GM18858 (cell line): ENCODE results near the gene QRICH2.
"Not testable (repeated sequence)": the region's sequence is repeated elsewhere in the genome, so short reads cannot be mapped to it uniquely, and the experiment has no call there.

Experiments
- ATAC-seq: cut with Tn5 transposase; IDR thresholded peaks from one replicate; pipeline ENCODE4 v1.9.1; 2021; ENCODE audit not compliant: unreplicated experiment

The QRICH2 gene

DNA sequence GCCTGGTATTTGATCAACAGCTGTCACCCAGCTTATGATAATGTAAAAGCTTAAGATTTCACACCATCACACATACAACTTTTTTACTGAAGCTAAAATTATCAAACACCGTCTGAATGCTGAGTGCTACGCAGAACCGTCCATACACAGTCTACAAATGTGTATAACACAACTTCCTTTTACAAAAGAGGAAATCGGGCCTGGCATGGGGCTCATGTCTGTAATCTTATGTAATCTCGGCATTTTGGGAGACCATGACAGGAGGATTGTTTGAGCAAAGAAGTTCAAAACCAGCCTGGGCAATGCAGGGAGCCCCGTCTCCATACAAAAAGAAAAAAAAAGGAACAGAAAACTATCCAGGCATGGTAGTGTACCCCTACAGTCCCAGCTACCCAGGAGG lies 19.6 kb upstream of the QRICH2 start:
- ATAC-seq = no peak

DNA sequence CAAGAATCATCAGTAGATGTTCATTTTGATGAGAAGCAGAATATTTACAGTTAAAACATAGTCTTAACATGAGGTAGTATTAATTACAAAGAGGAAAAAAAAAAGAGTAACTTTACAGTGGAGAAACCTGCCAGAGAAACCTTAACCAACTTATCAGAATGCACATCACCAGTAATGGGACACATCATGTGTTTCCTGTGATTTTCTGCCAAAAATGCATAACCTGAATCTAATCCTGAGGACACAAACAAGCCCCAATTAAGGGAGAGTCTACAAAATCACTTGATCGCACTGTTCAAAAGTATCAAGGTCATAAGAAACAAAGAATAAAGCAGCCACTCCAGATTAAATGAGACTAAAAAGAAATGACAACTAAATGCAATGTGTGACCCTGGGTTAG lies 18.2 kb upstream of the QRICH2 start:
- ATAC-seq = no peak

DNA sequence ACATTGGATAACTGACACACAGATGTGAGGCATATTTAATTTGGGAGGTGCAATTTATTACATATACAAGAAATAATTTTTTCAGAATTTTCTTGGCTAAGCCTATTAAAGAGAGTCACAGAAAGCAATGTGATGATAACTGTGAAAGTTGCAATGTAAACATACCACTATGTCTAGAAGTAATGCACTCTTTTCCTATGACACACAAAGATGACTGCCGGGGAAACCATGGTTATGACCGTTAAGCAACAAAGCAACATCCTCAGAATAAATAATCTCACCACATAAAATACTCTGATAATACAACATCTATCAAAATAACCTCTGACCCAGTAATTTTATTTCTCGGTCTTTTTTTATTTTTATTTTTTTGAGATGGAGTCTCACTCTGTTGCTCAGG lies 10.5 kb upstream of the QRICH2 start:
- ATAC-seq = no peak

- no peak for ATAC-seq
These were observed 9.5 kb upstream of the QRICH2 start for GRCh38 chr17:76317535-76317934.

DNA sequence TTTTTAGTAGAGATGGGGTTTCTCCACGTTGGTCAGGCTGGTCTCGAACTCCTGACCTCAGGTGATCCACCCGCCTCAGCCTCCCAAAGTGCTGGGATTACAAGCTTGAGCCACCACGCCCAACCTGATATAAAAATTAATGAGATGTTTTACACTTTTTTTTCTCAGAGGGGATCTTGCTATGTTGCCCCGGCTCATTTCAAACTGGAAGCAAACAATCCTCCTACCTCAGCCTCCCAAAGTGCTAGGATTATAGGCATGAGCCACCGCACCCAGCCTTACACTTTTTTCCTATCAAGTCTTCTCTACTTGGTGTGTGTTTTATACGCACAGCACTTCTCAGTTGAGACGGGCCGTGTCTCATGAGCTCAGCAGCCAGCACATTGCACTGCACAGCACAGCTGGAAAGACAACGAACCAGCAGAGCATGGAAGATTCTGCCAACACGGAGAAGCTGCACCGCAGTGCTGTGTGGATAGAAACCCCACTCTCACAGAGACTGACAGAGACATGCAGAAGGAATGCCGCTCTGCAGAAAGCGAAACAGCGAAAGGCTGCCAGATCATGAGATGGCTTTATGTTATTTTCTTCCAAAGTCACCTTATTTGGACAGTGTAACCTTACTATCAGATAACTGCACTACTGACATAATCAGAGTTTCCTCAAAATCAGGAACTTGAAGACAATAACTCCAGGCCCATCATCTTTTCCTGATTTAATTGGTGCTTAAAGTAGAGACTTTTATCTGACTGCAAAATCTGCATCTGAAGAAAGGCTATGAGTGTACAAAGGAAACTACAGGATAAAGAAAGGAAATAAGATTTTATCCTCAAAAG lies 6.5 kb upstream of the QRICH2 start:
- no peak for ATAC-seq

DNA sequence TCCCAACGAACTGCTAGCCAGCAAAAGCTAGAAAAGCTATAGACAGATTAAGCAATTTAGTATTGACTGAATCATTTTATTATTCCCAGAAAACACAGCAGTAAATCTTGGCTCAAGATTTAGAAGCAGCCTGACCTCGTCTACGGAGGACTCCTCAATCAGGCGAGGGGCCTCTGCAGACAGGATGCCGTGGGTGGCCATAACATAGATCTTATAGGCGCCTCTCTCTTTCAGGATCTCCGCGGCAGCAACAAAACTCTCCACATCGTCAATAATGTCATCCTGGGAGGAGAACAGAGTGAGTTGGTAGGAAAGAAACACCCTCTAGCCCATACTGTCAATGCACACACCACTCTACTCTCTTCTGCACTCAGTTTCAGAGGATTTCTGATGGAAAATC lies 4.7 kb upstream of the QRICH2 start:
- no peak for ATAC-seq

DNA sequence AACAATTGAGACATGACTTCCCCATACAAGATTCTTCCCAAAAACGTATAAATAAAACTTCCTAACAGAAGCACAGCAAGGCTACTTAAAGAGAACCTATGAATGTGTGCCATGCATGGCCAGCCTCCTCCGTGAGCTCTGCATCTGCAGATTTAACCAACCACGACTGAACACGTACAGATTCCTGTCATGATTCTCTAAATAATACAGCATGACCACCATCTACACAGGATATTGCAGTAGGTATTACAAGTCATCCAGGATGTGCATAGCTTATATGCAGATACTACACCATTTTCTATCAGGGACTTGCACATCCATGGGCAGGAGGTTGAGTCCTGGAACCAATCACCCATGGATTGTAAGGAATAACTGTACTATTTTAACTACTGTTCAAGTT lies 1.4 kb upstream of the QRICH2 start:
- ATAC-seq = no peak

DNA sequence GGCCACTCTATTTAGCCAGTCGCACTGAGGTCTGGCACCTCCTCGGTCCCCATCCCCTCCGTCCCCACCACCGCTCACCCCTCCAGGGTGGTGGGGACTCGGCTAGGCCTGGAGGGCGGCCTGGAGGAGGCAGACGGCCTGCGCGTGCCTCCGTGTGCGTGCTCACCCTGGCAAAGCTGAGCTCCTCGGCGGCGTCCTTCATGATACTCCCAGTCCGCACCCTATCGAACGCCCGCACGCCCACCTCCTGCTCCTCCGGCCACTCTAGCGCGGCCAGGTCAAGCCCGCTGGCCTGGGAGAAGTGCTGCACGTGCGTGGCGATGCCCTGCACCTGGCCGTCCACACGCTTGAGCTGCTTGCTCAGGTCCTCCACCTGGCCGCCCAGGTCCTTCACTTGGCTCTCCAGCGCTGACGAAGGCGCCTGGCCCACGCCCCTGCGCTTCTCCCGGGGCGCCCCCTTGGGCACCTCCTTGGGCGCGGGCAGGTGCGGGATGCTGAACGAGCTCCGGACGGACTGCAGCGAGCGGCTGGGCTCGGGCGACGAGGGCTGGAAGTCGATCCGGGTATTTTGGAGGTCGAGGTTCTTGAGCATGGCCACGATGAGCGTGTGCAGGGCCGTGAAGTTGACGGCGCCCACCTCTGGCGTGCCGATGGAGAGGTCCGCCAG lies 644 bp downstream of the QRICH2 start:
- no peak for ATAC-seq

DNA sequence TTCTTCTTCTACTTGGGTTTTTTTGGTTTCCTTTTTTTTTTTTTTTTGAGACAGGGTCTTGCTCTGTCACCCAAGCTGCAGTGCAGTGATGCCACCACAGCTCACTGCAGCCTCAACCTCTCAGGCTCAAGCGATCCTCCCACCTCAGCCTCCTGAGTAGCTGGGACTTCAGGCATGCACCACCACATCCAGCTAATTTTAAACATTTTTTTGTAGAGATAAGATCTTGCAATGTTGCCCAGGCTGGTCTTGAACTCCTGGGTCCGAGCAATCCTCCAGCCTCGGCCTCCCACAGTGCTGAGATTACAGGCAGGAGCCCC lies 3.0 kb downstream of the QRICH2 start:
- not testable (repeated sequence) for ATAC-seq

DNA sequence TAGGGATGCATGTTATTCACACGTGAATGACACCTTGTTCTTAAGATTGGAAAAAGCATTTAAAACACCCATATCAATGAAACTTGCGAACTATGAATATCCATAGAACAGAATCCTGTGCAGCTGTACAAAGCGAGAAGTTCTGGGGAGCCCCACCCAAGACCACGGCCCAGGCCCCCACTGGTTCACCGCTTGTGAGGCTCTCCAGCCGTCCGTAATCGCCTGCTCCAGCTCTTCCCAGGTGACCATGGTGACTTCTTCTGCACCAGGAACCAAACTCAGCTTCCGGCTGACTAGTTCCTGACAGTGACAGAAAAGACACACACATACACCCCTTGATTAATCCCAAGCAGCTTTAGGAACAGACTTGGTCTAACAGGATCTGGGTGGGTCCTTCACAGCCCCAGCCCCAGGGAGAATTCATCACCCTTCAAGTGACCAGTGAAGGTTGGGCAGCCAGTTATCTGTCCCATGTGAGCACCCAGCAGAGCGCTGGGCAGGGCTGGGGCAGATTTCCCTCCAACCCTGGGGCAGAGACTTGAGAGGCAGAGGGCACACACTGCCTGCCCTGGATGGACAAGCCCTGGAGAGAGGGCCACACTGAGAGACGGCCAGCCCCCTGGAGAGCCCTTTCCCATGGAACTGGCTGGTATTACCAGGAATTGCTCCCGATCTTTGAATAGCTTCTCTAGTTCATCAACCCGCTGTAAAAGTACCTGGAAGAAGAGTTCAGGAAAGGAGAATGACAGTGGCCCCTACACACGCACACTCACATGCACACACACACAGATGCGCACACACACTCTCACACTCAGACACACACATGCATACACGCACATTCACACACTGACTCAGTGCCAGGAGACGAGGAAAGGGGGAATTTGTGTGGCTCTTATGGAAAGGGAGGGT lies 3.6 kb downstream of the QRICH2 start:
- no peak for ATAC-seq

DNA sequence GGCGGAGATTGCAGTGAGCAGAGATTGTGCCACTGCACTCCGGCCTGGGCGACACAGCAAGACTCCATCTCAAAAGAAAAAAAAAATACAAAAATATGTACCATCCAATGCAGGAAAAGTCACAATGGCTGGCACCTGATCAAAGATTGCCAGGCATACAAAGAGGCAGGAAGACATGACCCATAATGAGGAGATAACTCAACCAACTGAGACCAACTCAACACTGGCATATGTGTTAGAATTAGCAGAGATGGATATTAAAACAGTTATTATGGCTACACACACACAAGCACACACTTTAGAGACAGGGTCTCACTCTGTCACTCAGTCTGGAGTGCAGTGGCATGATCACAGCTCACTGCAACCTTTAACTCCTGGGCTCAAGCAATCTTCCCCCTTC lies 10.6 kb downstream of the QRICH2 start:
- no peak for ATAC-seq

- ATAC-seq = no peak
These were observed 11.2 kb downstream of the QRICH2 start for GRCh38 chr17:76296889-76297288.

- ATAC-seq = no peak
These were observed 11.9 kb downstream of the QRICH2 start for GRCh38 chr17:76296186-76296585.

DNA sequence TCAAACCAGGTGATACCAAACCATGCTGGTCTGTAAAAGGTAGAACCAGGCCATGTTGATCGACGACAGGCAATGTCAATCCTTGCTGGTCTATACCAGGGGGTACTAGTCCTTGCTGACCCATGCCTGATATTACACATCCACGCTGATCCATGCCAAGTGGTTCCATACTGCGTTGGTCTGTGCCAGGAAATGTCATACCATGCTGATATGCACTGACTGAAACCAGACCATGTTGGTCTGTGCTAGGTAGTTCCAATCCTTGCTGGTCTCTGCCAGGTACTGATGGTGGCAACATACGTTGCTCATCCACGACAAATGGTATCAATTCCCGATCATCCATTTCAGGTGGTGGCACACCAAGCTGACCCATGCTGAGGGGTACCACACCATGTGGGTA lies 15.0 kb downstream of the QRICH2 start:
- no peak for ATAC-seq

- ATAC-seq = no peak
These were observed 15.5 kb downstream of the QRICH2 start for GRCh38 chr17:76292567-76292966.

GRCh38 chr17:76281573-76282371 lies 26.3 kb downstream of the QRICH2 start:
- ATAC-seq = no peak

GRCh38 chr17:76280650-76281049 lies 27.4 kb downstream of the QRICH2 start:
- ATAC-seq = no peak

GRCh38 chr17:76279742-76280287 lies 28.3 kb downstream of the QRICH2 start:
- ATAC-seq = no peak

DNA sequence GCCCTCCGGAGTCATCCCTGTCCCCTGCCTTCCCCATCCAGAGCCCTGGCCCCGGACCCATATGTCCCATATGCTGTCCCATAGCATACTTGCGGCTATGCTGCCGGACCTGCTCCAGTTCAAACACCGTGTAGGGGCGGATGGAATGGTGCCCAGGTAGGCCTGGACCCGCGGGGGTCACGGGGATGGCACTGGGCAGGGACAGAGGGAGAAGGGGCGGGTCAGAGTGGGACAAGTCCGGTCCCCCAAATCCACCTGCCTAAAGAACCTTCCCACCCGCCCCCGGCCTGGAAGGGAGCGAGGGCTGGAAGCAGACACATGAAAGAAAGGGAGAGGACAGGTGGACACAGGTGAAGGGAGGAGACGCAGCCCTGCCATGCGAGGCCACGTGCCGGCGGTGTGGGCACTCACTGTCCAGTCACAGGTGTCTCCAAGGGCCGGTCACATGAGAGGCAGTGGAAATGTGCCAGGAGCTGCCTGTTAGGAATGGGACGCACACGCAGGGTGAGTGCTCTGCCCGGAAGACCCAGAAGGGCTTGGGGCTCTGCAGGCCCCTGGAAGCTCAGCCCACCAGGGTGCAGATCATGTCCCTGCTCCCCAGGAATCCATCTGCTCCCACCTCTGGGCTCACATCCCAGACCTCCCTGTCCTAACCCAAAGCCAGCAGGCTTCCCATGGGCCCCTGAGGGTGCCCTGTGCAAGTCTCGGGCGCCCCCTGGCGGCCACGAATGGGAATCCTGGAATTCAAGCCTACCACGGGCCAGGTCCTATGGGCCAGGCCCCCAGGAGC lies 28.9 kb downstream of the QRICH2 start:
- ATAC-seq = peak; percentile 52
